Ramos (cell line): ENCODE measurements around the gene ZNF423.
"Not testable (repeated sequence)": the region's sequence is repeated elsewhere in the genome, so short reads cannot be mapped to it uniquely, and the experiment has no call there.

Source experiments
- in situ Hi-C: fragments of 300-500 bp; cut with MboI; formaldehyde crosslinking; loops from one replicate; pipeline ENCODE4 v1.14.3; 2022; ENCODE audit warnings: low sequenced_read_pairs; ENCODE audit not compliant: unreplicated experiment

The ZNF423 gene

DNA sequence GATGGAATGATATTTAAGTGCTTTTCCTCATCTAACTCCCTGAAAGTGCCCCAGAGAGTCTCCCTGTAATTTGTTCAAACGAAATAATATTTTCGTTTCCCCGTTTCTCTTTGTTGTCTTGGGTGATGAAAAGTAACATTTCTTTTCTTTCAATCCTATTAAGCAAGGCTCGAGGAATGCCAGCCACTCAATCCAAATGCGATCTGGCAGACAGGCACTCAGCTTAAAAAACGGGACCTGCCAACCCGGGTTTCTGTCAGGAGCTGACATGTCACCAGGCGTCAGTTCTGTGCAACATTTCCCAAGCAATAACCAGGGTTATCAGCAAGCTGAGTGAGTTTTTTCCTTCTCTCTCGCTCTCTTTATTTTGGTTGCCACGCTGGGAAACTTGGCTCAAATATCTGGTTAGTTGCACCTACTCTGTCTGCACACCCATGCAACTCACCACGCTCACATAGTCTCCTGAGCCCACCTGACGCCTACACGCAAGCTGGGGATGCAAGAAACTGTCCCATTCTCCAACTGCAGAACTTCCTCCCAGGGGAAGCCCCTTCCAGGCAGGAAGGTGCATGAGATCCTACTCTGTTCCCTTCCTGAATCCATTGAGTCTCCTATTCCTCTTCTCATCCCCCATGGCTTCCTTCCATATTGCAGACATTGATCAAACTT is 274.1 kb downstream of the ZNF423 start:
- in situ Hi-C loops = no loop called here

DNA sequence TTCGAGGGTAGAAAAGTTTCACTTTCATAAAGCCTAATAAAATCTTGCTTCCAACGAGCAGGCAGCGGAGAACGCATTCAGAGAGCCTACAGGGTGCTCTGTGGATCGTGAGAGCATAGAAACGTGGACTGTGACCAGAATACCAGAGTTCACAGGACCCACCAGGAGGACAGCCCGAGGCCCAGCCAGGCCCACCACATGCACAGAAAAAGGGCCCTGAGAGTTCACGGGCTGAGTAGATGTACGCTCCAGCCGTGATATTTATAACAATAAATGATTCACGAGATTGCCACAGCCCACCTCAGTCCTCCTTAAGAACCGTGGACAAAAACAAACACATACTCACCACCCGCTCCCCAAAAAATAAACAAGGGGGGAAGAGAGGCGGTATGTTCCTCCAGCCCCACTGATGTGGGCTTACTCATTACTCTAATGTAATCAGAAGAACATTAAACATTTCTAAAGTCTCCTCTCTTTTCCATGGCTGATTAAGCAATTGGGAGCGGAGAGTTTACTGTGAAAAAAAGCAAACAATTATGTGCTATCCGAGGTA is 275.1 kb downstream of the ZNF423 start:
- in situ Hi-C loops = no loop called here

DNA sequence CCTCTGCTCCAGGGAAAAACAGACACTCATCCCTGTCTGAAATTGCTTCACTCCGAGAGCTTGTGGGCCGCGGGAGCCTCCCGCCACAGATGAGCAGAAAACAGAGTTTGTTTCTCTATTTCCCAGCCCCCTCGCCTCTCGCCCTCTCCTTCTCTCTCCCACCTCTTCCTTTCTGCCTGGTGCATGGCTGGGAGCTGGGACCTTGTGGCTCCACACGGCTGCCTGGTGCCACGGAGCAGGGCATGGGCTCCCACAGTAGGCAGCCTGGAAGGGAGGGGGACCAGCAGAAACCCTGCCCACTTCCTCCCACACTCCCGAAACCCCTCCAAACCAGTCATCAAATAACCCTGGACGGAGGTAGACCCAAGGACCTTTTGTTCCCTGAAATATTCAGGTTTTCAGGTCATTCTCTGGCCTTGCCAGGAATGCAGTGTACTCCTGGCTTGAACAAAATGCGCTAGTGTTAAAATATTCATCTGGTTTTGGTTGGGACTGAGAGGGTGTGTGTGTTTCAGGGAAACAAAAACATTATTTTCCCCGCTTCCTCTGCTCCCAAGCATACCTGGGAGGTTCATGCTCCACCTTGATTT is 277.4 kb downstream of the ZNF423 start:
- in situ Hi-C loops = no loop called here

DNA sequence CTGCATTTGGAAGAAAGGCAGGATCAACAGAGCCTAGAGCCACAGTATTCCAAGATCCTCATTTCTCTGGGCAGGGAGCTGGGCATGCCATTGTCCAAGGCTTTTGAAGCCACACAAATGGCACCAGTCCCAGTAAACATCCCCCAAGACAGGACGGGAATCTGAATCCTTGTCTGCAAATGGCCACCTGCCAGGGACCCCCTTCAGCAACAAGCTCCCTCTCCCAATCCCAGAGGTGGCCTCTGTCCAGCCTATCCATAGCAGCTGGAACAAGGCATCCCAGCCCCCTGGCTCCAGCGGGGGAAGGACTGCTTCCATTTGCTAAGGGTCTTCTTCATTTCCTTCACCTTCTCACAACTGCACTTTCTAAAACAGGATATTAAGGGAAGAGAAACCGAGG is 277.9 kb downstream of the ZNF423 start:
- in situ Hi-C loops = no loop called here

DNA sequence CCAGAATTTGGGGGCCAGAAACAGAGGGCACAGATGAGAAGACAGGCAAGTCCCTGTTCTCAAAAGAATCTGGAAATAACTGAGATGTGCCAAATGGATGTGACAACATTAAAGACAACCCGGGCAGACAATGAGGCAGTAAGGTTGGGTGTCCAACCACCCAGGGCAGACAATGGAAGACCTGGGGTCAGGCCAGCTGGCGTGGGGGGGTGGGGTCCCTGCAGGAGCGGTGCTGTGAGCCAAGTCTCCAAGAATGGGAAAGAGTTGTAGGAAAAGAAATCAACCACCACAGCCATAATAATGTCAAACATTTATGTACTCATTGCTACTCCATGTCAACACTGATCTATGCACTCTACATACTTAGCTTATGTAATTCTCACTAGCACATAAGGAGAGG is 279.0 kb downstream of the ZNF423 start:
- in situ Hi-C loops = no loop called here

DNA sequence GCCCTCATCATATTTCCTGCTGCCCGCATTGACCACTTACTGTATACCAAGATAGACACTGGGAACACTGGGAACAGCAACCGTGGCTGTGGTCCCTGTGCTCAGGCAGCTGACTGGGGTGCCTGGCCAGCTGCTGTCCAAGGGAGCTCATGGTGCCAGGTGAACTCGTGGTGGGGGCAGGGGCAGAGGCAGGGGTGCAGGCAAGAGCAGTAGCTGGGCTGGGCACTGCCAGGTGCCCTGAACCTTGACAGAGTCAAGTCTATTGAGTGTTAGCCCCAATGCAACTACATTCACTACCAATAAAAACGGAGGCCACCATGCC is 279.8 kb downstream of the ZNF423 start:
- in situ Hi-C loops = no loop called here

DNA sequence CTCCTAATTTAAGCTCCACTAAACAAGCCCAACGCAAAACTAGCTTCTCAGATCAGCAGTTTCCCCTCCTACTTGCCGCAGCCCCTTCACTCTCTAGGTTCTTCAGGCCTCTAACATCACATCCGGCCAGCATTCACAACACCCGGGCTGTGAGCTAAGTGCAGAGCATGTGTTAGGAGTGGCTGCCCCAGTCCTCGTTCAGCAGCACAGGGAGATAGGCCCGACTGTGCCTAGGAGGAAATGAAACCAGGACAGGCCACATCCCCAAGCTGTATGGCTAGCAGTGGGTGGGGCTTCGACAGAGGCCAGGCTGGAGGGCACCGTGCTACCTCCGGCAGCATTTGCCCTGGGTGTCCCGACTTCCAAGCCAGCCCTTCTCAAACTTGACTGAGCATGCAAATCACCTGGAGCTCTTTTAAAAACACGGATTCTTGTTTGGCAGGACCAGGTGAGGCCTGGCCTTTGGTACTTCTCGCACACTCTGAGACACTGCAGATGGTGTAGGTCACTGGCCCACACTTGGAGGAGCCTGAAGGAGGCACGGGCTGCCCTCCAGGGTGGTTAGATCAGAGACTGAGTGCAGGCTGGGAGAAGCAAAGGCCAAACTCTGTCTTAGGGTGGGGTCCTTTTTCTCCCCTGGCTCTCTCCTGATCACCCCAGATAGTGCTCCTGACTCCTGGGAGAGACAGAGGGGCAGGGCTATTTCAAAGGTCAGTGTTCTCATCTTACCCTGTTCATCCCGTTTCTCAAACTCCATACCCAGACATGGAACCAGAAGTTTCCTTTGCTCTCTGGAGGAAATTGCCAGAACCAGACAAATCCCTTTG is 280.4 kb downstream of the ZNF423 start:
- in situ Hi-C loops = no loop called here

DNA sequence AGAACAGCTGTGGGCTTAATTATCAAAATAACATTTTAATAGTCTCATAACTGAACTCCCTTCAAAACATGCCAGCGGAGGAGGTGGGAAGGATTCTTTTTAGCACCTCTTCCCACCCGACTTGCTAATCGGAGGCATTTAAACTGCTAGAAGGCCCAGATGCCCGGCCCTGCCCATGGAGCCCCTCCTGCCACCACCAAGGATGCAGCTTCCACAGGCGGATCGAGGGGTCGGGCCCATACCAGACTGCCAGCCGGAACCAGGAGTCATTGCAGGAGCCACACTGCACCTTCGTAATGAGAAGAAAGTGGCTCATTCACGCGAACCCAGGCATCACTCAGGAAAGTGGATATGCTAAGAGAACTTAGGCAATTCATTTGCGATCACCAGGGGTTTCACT is 281.1 kb downstream of the ZNF423 start:
- in situ Hi-C loops = no loop called here

DNA sequence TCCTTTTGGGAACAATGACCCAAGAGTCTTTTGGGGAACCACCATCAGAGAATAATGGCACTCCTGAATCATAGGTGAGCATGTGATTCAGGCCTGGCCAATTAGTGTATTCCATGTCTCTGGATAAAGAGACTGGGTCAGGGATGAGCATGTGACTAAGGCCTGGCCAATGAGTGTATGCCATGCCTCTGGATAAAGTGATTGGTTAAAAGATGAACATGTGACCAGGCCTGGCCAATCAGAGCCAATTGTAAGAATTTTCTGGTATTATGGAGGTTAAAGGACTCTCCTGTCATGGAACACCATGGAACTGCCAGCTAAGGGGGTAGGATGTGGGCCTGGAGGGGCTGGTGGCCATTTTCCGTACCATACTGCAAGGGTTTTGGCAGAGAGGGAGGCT is 288.0 kb downstream of the ZNF423 start:
- in situ Hi-C loops = no loop called here

DNA sequence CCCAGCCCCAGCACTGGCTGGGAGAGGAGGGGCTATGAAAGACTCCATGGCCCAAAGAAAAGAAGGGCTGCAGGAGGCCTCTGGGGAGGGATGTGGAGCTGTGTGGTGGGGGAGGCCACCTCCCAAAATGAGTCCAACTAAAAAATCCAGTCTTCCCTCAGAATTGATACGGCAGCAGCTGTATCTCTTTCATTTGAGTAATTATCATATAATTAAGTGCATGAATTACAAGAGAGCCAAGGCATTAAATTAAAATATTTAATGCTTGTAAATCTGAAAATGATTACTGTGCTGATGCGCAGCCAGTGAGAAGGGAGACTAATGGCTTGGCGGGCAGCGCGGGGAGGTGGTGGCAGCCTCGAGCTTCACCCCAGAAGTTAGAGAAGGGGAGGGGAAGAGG is 289.5 kb downstream of the ZNF423 start:
- in situ Hi-C loops = no loop called here

DNA sequence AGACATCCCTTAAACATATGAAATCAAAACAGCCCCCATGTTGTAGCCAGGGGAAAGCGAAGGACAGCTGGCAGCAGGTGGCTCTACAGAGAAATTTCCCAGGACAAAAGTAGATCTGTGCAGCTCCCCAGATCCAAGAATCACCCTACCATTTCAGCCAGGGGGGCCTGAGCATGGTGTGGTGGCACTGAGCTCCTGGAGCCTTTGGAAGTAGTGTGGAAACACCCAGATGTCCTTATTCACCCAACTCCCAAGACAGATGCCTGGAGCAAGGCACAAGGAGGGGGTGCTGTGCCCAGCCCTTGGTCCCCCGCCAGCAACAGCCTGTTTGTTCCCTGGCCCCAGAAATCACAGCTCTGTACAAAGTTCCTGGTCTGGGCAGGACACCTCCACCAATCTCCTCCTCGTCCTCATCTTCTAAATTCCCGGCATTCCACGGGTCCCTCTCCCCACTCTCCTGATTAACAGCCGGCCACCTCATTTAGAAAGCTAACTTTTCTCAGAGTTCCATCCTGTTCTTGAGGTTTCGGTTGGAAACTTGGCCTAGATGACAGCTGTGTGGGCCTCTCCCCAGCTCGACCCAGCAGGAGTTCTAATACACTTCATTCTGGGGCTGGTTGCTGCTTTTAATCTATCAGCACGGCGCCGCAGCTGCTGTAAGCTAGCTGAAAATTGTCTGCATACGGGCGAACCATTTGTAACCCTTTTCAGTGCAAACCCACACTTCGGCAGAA is 291.2 kb downstream of the ZNF423 start:
- in situ Hi-C loops = no loop called here

DNA sequence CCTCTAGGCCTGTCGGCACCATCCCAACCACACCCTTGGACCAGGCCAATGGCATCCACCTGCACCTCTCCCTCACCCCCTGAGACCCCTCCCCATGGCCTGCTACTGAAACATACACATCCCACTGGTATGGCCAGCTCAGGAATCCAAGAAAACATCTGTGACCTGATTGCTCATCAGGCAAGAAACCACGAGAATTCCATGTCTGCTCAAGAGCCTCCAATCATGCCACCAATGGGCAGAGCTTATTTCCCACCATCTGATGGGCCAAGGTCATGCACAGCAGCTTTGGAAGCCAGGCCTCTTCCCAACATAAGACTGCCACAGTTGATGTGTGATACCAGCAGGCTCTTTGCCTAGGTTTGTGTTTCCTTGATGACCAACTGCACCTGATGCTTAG is 292.2 kb downstream of the ZNF423 start:
- in situ Hi-C loops = no loop called here

DNA sequence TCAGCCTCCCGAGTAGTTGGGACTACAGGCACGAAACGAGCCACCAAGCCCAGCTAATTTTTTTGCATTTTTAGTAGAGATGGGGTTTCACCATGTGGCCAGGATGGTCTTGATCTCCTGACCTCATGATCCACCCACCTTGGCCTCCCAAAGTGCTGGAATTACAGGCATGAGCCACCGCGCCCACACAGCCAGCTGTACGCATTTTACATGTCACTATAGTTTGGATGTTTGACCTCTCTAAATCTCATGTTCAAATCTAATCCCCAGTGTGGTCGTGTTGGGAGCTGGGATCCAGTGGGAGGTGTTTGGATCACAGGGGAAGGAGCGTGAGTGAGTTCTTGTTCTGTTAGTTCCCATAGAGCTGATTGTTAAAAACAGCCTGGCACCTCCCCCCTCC is 293.0 kb downstream of the ZNF423 start:
- in situ Hi-C loops = not testable (repeated sequence)

DNA sequence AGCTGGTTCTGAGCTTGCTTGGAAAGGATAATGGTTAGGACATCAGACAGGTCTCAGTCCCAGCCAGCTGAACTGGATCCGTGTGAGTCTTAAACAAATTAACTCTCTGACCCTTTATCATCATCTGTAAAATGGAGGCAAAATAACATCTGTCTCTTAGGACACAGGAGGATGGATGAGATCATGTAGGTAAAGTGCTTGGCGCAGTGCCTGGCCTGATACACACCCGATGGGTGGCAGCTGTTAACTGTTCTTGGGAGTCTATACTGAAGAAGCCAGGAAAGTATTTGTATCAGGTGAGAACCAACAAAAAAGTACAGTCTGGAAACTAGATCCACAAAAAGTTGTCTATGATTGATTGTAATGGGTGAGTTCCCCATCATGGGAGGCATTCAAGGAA is 293.7 kb downstream of the ZNF423 start:
- in situ Hi-C loops = no loop called here

DNA sequence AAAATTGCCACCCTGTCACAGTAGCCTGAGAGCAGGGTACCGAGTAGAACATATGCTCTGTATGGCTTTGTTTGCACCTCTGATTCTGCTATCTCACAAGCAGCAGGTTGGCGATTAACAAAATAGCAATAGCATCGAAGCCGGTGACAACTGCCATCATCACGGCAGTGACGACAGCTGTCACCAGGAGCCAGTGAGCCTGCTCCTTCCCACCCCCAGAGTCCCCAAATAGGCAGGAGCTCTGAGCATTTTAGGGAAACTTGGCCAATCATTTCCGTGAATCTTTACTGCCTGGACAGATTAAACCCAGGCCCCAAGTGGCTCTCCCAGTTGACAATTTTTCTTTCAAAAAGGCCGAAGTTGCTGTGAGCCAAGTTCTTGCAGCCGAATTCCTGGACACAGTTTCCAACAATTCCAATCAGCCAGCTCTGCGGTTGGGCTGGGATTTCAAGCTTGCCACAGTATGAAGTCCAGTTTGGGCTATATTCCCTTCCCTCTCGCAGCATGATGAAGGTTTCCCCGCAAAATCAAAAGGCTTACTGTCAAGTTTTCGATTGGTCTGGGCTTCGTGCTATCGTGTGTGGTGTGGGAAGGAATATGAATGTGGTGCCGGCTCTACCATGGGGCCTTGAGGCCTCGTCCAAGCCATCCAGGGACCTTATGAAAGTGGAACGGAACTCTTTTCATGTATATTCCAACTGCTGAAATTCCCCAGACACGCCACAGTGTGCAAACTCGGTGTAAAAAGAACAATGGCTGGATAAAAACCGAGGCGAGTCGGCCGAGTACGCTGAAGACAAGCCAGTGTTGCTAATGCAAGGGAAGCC is 295.7 kb downstream of the ZNF423 start:
- in situ Hi-C loops = no loop called here

DNA sequence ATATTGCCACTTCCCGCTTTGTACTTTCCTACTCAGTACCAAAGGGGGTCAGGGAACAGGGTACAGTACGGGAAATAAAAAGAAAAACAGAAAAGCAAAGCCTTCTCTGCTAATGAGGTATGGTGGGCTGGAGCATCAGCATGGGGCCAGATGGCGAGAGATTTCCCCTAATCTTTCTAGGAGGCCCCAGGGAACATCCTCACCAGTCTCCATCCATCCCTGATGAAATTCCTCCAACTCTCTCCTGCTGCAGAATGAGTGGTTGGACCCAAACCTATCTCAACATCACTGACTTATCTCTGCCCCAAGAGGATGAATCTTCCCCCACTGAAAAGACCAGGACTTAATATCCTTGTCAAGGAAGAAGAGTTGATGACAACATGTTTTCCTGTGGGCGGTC is 296.7 kb downstream of the ZNF423 start:
- in situ Hi-C loops = no loop called here

DNA sequence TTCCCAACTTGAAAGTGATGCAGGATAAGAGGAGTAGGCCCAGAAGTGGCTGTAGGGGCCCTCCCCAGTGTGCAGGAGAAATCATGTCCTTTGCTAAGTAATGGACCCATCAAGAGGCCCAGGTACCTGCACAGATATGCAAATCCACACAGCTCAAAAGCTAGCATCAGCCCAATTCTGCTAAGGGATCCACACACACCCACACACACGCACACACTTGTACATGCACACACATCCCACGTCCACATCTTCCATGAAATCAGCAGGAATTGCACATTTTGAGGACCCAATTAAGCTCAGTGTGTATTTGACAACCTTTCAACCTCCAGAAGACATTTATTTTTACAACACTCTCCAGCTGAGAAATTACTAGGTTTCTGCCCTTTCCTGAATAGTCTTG is 297.5 kb downstream of the ZNF423 start:
- in situ Hi-C loops = no loop called here

DNA sequence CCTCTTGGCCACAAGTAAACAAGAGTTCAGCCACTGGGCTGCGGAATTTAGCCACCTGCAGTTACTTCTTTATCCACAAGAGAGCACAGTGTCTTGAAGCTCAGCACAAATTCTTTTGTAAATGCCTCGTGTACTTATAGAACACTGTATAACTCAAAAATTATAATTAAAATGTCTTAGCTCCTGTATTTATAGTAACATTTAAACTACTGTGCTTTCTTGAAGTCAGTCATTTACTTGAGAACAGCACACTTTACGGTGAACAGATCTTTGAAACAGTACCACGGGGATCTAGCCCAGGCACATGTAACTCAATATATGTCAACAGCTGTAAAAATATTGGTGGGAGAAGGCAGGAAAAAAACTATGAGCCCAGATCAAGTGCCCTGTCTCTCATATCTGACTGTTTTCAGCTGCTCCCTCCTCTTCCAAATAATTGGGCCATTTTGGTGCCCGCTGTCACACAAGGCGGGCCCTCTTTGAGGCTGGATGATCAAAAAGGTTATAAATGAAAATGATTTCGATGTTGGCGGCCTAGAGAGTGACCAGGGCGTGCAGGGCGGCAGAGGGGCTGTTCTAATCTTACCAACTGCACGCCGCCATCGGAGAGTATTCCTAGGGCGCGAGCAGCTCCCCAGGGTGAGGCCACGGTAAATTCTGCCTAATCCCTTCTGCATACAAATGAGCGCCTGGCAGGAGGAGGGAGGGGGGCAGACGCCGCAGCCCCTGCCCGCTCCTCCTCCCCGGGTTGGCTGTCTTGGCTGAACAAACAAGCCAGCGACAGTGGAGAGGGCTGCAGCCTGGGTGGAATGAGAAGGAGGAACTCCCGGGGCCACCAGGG is 299.1 kb downstream of the ZNF423 start:
- in situ Hi-C loops = no loop called here

DNA sequence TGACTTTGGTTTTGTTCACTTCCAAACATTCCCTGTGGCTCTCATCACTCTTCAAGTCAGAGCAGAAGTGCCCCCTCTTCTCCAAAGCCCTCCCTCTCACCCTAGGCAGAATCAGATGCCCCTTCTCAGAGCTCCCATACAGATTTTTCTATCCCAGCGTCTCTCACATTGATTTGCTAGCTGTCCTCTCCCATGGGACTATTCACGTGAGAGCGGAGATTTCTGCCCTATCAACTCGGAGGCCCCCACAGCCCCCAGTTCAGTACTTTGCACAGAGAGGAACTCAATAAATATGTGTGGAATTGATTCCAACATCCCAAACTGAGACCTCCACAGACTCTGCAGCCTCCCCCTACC is 299.7 kb downstream of the ZNF423 start:
- in situ Hi-C loops = no loop called here
